Measurements from ENCODE around the gene CASQ2.

CASQ2 gene

DNA sequence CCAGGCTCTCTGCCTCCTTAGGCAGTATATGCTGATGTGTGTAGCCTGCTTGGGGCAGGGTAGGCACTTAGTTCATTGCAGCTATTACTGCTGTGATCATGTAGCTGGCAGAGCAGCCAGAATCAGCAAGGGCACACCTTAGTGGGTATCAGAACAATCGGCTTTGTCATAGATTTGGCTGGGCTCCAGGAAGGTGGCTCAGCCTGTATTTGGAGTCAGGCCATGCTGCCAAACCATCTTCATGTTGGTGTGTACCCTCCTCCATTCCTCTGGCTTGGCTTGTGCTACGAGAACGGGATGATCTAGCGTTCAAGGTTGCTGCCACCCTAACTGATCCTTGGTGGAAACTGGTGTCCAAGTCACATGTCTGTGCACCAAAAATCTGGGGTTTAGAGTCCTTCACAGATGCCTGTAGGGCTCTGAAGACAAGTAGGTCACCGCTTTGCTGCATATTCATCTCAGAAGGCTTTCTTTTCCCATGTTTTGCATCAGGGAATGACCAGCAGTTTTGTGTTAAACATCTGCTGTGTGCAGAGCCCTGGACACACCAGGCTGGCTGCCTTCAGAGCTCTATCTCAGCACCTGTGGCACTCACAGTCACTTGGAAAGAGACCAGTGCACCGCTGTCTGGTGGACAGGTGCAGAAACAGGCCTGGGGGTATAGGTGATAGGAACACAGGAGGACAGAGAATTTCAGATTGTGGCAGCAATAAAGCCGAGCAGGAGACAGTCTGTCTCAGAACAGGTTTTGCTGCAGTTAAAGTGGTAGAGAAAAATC, 103.0 kb downstream of the CASQ2 start:
- peak; percentile 5 for DNase-seq (ENCODE audit: low spot score)

DNA sequence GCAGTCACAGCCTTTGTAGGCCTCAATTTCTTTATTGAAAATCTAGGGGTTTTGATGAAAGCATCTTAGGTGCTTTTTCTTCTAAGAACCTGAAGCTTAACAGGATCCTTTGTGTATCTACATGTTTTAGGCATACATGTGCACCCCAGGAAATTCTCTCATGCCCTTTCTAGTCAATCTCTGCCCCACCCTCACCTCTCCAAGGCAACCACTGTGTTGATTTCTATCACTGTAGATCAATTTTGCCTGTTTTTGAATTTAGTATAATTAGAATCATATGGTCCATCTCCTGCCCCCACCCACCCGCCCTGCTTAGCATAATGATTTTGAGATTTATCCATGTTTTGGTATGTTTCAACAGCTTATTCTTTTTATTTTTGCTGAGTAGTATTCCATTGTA, 107.4 kb downstream of the CASQ2 start:
- no peak for DNase-seq (ENCODE audit: low spot score)

DNA sequence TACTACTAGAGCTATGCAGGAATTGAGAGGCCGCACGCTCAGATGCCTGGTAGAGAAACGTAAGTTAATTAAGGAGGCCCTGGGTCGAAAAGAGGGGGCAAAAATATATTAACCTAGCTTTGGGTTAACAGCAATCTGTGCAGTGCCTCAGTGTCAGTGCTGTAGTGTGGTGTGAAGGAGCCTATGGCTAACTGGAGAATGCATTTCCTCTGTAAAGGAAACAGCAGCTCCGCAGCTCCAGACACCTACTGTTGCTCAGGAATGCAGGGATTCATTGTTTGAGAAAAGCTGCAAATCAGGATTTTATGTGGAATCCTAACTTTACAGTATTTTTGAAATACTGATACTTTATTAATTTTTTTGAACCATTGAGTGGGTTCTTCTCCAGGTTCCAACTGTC, 108.4 kb downstream of the CASQ2 start:
- no peak for DNase-seq (ENCODE audit: low spot score)

DNA sequence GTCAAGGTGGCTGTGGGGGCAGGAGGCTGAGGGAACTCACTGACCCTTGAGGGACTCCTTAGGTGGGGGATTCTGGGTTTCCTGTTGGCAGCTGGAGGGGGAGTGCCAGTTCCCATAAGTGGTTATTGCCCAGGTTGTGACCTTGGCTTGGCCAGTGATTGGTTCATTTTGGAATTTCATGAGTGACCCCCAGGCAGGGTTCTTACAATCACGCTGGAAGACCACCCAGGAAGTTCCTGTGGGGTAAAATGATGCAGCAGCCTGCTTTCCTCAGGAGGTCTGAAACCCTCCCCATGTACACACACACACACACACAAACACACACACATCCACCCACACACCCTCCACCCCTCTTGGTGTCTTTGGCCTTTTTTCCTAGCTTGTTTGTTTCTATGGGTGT, 109.9 kb downstream of the CASQ2 start:
- no peak for DNase-seq (ENCODE audit: low spot score)

DNA sequence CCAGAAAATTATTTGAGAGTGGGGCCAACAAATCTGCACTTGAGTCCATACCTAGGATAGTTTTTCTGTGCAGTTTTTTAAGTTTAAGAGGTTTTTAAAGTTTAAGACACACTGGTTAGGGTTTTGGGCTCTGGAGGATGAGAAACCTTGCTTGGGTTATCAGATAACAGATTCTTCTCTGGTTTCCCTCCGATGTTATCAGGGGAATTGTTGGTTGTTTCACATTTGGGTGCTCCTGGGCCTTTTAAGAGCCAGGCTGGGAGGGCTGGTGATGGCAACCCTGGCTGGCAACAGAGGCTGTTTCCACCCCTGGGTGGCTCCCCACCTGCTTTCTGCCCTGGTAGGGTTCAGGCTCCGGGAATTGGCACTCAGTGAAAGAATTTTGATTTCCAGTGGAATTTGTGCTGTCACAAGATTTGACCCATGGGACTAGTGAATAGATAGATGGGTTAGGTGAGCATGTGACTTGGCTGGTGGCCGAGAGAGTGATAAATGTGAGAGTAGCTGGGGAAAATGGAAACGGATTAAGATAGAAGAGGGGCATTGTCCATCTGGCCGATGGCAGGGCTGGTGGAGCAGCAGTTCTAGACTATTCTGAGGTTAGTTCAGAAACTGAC, 111.9 kb downstream of the CASQ2 start:
- no peak for DNase-seq (ENCODE audit: low spot score)

DNA sequence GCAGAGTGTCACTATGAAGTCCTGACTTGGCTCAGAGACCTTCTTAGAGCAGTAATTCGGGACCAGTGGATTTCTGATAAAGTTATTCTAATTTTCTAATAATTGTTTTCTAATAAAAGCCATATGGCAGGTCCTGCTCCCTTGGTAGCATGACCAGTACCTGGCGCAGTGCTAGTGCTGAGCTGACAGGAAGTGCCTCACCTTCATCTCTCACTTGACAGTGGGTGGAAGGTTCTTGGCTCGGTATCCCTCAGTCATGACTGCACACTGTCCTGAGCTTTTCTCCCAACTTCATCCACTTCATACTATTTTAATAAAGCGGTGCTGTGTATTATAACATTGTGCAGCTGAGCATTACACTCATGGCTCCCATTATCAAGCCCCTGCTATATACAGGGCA, 112.6 kb downstream of the CASQ2 start:
- DNase-seq (ENCODE audit: low spot score): no peak

DNA sequence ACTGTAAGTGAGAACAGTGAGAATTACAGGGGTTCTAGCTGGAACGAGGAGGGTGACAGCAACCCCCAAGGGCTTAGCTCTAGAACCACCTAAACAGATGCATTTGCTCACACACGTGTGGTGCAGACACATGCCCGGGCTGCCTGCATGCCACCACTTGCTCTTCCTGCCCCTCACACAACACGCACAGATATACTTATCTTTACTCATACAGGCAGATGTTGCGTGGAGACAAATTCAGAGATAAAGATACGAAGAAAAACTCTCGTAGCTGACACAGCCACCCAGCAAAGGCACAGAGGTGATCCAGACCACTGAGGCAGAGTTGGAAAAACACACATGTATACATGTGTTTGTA, 113.2 kb downstream of the CASQ2 start:
- no peak for DNase-seq (ENCODE audit: low spot score)

DNA sequence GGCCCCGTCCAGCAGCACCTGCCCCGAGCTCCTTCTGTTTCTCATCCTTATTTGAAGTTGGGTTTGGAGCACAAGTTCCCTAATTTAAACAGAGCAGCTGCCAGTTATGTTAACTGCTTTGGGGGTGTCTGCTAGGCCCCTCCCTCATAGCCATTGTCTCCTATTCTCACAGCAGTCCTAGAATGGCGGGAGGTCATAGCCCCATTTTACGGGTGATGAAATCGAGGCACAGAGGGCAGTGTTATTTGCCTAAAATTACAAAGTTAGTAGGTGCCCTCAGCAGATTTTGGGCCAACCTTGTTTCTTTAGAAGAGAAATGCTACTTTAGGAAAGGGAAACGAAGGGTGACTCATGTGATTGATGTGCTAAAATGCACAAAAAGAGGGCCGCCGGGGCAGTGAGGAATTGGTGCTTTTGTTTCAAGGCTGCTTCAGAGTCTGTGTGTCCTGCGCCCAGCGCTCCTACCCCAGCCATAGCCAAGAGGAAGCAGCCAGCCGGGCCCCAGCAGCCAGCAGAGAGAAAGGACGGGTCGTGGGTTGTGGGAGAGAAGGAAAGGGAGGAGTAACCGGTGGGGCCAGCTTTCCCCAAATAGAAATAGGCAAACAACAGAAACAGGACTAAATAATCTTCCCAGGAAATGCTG, 113.7 kb downstream of the CASQ2 start:
- no peak for DNase-seq (ENCODE audit: low spot score)

DNA sequence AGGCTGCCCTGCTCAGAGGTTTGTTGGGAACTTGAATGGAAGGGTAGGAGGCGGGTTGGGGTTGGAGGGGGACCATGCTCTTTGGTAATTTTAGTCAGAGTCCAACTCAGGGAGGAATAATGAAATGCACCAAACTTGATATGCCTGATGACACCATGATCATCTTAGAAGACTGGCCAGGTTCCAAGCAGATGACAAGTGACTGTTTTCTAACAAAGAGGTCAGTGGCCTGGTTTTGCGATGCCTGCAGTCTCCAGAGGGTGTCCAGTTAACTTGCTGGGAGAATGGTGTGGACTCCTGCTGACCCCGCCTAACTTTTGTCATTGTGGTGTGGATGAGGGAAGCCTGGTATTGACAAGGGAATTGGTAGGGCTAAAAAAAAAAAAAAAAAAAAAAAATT, 114.4 kb downstream of the CASQ2 start:
- no peak for DNase-seq (ENCODE audit: low spot score)

DNA sequence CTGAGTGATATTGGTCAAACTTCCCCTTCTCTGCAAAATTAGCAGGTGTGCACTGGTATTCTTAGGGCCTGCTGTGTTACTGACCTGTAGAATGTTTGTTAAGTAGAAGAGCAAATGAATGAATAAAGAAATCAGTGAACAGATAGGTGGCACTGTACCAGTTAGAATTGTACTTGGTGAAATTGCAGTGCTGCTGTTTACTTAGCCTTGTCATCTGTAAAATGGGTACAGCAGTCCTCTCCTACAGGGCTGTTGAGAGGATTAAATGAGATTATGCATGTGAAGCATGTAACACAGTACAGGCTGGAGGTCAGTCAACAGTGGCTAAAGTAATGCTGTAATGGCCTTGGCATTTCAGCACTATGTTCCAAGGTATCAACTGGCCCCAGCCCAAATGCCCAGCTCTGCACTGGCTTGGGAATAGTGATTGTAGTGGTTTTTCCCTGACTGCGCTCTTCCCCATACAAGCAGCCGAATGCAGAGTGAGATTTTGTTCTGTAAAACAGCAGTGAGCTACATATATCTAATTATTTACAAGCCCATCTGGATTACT, 116.2 kb downstream of the CASQ2 start:
- no peak for DNase-seq (ENCODE audit: low spot score)

DNA sequence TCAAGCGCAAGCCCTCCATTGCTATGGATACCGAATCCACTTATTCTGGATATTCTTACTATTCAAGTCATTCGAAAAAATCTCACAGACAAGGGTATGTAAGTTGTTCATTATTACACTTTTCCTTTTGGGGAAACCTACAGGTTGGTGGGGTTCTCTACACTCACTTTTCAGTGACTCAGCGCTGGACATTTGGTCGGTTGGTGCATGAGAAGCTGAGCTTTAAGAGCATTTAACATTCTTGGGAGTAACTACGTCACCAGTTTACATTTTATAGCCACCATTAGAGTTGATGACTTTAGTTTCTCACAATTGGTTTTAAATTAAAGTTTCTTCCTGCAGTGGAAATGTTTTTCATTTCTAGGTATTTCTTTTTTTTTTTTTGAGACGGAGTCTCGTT, 117.1 kb downstream of the CASQ2 start:
- DNase-seq (ENCODE audit: low spot score): no peak

DNA sequence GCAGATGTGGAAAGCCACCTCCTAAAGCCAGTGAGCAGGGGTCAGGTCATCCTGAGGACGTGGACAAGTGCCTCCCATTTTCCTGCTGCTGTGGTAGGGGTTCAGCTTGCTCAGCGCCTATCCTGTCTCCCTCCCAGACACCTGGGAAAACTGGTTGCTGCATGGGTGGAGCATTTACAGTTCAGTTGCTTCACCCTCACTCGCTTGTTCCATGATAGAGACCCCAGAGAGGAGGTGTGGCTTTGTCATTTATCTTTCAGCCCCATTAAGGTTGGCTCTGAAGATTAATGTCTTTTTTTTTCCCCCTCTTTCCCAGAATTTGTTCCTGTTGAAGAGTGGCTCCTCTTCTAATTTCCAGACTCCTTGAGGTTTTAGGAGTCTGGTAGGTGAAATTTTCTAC, 117.6 kb downstream of the CASQ2 start:
- no peak for DNase-seq (ENCODE audit: low spot score)

Measured in cerebellar cortex (tissue), 1 donor.